Smooth muscle cell (in vitro differentiated cells): ENCODE results near the gene MARVELD3. TPM values are rescaled to one million over a fixed set of nuclear protein-coding genes. Genes with fewer than 3 reads are reported as not detected.

Experiments
- DNase-seq: peaks from one replicate; lab custom pipeline; 2025; ENCODE audit not compliant: unreplicated experiment; lab: John Stamatoyannopoulos, UW
- H2AFZ ChIP-seq: fragments of 200-600 bp; sonication (generic); 2 replicates; pipeline ENCODE4 v1.6.0; 2016; ENCODE audit warnings: antibody characterized with exemption, low read depth, mild to moderate bottlenecking
- H3F3A ChIP-seq: fragments of 200-600 bp; sonication (generic); 2 replicates; pipeline ENCODE4 v1.6.0; 2017; ENCODE audit warnings: antibody characterized with exemption, low read depth
- H3K27ac ChIP-seq: fragments of 200-600 bp; sonication (generic); 2 replicates; pipeline ENCODE4 v1.5.1; 2016; ENCODE audit warnings: low read depth, mild to moderate bottlenecking
- H3K27me3 ChIP-seq: fragments of 200-600 bp; sonication (generic); 2 replicates; pipeline ENCODE4 v1.6.1; 2016; ENCODE audit warnings: low read depth, mild to moderate bottlenecking
- H3K36me3 ChIP-seq: fragments of 200-600 bp; sonication (generic); 2 replicates; pipeline ENCODE4 v1.5.1; 2016; ENCODE audit warnings: low read depth
- H3K4me1 ChIP-seq: fragments of 200-600 bp; sonication (generic); 2 replicates; pipeline ENCODE4 v1.5.1; 2016; ENCODE audit warnings: low read depth
- H3K4me2 ChIP-seq: fragments of 200-600 bp; sonication (generic); 2 replicates; pipeline ENCODE4 v1.6.0; 2016; ENCODE audit warnings: mild to moderate bottlenecking
- H3K4me3 ChIP-seq: fragments of 200-600 bp; sonication (generic); 2 replicates; pipeline ENCODE4 v1.5.1; 2016; ENCODE audit warnings: mild to moderate bottlenecking
- H3K79me2 ChIP-seq: fragments of 200-600 bp; sonication (generic); 2 replicates; pipeline ENCODE4 v1.6.0; 2016; ENCODE audit warnings: low read depth, mild to moderate bottlenecking
- H3K9ac ChIP-seq: fragments of 200-600 bp; sonication (generic); 2 replicates; pipeline ENCODE4 v1.6.0; 2016; ENCODE audit warnings: low read depth
- H3K9me3 ChIP-seq: fragments of 200-600 bp; sonication (generic); replicated peaks from 2 replicates; pipeline ENCODE4 v1.5.1; 2016; ENCODE audit warnings: low read depth
- H4K20me1 ChIP-seq: fragments of 200-600 bp; sonication (generic); 2 replicates; pipeline ENCODE4 v1.6.0; 2016; ENCODE audit warnings: low read depth
- WGBS: methylation state at CpG from one replicate; pipeline ENCODE4 v1.1.7; 2016; ENCODE audit warnings: low lambda C conversion rate; 5-methylcytosine and 5-hydroxymethylcytosine counted together
- polyA plus RNA-seq: library from polyadenylated mRNA; unstranded; fragments of >200 nt; fragmentation: Nextera tagmentation; extraction: Ambion mirVana; gene quantifications from 2 replicates; pipeline ENCODE4 v1.2.1, GENCODE V29; 2016
- total RNA-seq: library from RNA; depleted of rRNA; stranded (reverse); fragments of >200 nt; gene quantifications from 2 replicates; pipeline ENCODE4 v1.2.3, GENCODE V29; 2014
- TF ChIP-seq, protein P1 (sequence below): fragments of 200-600 bp; sonication (generic); IDR thresholded peaks from 2 replicates; pipeline ENCODE4 v1.5.1; 2017; ENCODE audit warnings: borderline replicate concordance, mild to moderate bottlenecking, antibody characterized with exemption; ENCODE audit not compliant: insufficient read depth, poor library complexity, severe bottlenecking

The MARVELD3 gene
- total and polyA plus RNA-seq, 2 experiments from 2014 or later: 1.5 to 2.4 TPM

DNA sequence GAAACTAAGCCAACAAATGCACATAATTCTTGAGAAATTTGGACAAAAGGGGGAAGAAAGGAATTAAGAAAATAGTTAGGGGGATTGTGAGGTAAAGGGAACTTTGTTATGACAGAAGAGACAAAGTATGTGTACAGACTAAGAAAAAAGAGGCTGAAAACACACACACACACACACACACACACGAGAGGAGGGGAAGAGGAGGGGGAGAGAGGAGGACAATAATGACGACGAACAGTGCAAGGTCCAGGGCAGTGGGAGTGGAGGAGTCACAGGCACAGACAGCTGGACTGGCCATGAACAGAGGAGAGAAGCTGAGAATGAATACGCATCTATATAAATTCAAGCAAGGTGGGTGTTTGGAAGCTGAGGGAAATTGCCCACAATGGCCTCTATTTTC is 44.6 kb downstream of the MARVELD3 start:
- no peaks in the 10 kb centered on the region for H3K79me2 ChIP-seq
- H3K36me3 ChIP-seq: peaks cover 29% of the 10 kb centered on the region
- no peak for DNase-seq
- 82% methylated on average over 4 of the region's 4 CpGs for WGBS
- no peaks in the 10 kb centered on the region for H3K27me3 ChIP-seq
- H2AFZ ChIP-seq: no peak overlapping the region
- H3K4me2 ChIP-seq: no peak overlapping the region
- no peaks in the 10 kb centered on the region for H3K9me3 ChIP-seq
- TF ChIP-seq, protein P1, sequence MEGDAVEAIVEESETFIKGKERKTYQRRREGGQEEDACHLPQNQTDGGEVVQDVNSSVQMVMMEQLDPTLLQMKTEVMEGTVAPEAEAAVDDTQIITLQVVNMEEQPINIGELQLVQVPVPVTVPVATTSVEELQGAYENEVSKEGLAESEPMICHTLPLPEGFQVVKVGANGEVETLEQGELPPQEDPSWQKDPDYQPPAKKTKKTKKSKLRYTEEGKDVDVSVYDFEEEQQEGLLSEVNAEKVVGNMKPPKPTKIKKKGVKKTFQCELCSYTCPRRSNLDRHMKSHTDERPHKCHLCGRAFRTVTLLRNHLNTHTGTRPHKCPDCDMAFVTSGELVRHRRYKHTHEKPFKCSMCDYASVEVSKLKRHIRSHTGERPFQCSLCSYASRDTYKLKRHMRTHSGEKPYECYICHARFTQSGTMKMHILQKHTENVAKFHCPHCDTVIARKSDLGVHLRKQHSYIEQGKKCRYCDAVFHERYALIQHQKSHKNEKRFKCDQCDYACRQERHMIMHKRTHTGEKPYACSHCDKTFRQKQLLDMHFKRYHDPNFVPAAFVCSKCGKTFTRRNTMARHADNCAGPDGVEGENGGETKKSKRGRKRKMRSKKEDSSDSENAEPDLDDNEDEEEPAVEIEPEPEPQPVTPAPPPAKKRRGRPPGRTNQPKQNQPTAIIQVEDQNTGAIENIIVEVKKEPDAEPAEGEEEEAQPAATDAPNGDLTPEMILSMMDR: no peak
- H3K4me1 ChIP-seq: no peaks in the 10 kb centered on the region
- H3K4me3 ChIP-seq: no peak overlapping the region
- H3F3A ChIP-seq: no peaks in the 10 kb centered on the region
- no peak overlapping the region for H3K27ac ChIP-seq
- no peaks in the 10 kb centered on the region for H4K20me1 ChIP-seq
- H3K9ac ChIP-seq: no peak overlapping the region

DNA sequence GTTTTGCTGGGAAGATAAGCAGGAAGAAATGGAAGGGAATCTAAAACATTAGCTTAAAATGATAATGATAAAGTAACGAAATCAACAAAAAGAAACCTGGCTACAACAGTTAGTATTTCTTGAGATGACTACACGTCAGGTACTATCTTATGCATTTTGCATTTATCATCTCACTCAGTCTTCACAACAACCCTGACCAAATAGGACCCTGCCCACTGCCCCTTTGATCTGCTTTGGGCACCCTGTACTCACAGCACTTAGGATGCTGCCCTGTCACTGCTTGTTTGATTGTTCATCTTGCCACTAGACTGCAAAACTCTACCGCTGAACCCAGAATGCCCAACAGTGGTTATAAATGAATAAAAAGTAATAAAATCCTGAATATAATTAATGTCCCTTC is 45.2 kb downstream of the MARVELD3 start:
- no peaks in the 10 kb centered on the region for H3F3A ChIP-seq
- 100% methylated on average over 3 of the region's 3 CpGs for whole genome bisulfite sequencing
- no peak for DNase-seq
- no peaks in the 10 kb centered on the region for H3K27me3 ChIP-seq
- no peak overlapping the region for H2AFZ ChIP-seq
- H3K4me2 ChIP-seq: no peak overlapping the region
- no peaks in the 10 kb centered on the region for H3K9me3 ChIP-seq
- no peaks in the 10 kb centered on the region for H3K4me1 ChIP-seq
- peaks cover 24% of the 10 kb centered on the region for H3K36me3 ChIP-seq
- no peaks in the 10 kb centered on the region for H3K79me2 ChIP-seq
- H3K27ac ChIP-seq: no peak overlapping the region
- no peak overlapping the region for H3K4me3 ChIP-seq
- TF ChIP-seq, protein P1: no peak
- H3K9ac ChIP-seq: no peak overlapping the region
- H4K20me1 ChIP-seq: no peaks in the 10 kb centered on the region

DNA sequence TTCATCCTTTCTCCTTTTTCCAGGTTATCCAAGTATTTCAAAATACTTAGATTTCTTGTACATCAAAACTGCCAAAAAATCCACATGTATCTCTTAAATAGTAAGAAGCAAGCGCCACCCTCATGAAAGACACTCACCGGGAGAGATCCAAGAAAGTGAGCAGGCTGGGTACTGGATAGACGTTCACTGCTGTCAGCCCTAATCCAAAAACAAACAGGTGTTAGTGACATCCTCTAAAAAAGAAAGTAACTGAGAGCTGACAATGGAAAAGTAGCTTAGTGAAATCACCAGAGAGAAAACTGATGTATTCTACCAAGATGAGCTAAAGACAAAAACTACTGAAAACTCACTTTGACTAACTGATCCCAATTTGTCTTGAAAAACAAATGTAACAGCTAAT is 46.1 kb downstream of the MARVELD3 start:
- no peaks in the 10 kb centered on the region for H3K27me3 ChIP-seq
- H3F3A ChIP-seq: no peaks in the 10 kb centered on the region
- no peak overlapping the region for H3K4me3 ChIP-seq
- no peak overlapping the region for H2AFZ ChIP-seq
- H3K9ac ChIP-seq: no peak overlapping the region
- 92% methylated on average over 3 of the region's 3 CpGs for WGBS
- DNase-seq: no peak
- H4K20me1 ChIP-seq: no peaks in the 10 kb centered on the region
- no peaks in the 10 kb centered on the region for H3K4me1 ChIP-seq
- peaks cover 19% of the 10 kb centered on the region for H3K36me3 ChIP-seq
- H3K27ac ChIP-seq: no peak overlapping the region
- no peaks in the 10 kb centered on the region for H3K9me3 ChIP-seq
- H3K4me2 ChIP-seq: no peak overlapping the region
- TF ChIP-seq, protein P1: no peak
- H3K79me2 ChIP-seq: no peaks in the 10 kb centered on the region

DNA sequence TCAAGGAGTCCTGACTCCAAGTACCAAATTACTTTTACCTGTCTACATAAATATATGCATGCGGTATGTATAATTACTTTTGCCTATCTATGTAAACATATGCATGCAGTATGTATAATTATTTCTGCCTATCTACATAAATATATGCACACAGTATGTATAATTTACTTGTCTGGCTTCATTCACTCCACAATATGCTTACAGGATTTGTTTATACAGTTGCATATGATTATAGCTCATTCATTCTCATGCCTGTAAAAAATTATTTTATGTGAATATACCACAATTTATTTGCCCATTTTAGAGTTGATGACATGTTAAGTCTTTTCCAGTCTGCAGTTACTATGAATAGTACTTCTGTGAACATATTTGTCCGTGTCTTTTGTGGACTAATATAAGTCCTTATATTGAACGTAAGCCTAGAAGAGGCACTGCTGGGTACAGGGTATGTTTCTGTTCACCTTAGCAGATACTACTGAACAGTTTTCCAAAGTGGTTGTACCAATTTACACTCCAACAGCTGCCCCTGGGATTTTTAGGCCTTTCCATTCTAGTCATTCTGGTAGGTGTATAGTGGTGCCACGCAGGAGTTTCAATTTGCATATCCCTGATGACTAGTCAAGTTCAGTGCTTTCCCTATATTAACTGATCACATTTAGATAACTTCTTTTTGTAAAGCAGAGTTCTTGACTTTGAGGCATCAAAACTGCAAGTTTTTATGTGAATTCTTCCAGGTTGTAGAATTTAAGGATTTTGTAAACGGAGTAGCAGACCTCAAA is 47.0 kb downstream of the MARVELD3 start:
- Histone ChIP-seq H3K4me2 (no peak overlapping the region), H4K20me1 (no peaks in the 10 kb centered on the region), H3K27ac (no peak overlapping the region), H3K27me3 (no peaks in the 10 kb centered on the region), H3K4me3 (no peak overlapping the region), H3K79me2 (no peaks in the 10 kb centered on the region), H3K9me3 (no peaks in the 10 kb centered on the region), H3F3A (no peaks in the 10 kb centered on the region), H3K36me3 (peaks cover 19% of the 10 kb centered on the region), H2AFZ (no peak overlapping the region), H3K9ac (no peak overlapping the region), H3K4me1 (no peaks in the 10 kb centered on the region)
- TF ChIP-seq, protein P1: no peak
- DNase-seq: no peak
- WGBS: 93% methylated on average over 5 of the region's 5 CpGs
